ENCODE measurements around the gene MARCOL. TPM values are rescaled to one million over a fixed set of nuclear protein-coding genes. Genes with fewer than 3 reads are reported as not detected.

Gene MARCOL
- total RNA-seq, 1 donor from 2014 or later: not detected

GRCh38 chr5:148230240-148230639, 8.1 kb upstream of the MARCOL start:
- H3K9me3 Mint-ChIP-seq: peaks cover 2% of the 10 kb centered on the region
- H3K4me1 Mint-ChIP-seq: no peaks in the 10 kb centered on the region
- H3K27me3 Mint-ChIP-seq (ENCODE audit: low read depth): peaks cover 2% of the 10 kb centered on the region
- no peak for DNase-seq (ENCODE audit: low read depth, low spot score)
- TF ChIP-seq CTCF (conservative IDR thresholded peaks at IDR 0.05): no peak
- no peak overlapping the region for H3K4me3 Mint-ChIP-seq
- H3K36me3 Mint-ChIP-seq (ENCODE audit: low read depth): peaks cover 3% of the 10 kb centered on the region
- H3K27ac Mint-ChIP-seq (ENCODE audit: unreplicated experiment): no peak overlapping the region

- no peaks in the 10 kb centered on the region for H3K36me3 Mint-ChIP-seq (ENCODE audit: low read depth)
- TF ChIP-seq CTCF (conservative IDR thresholded peaks at IDR 0.05): no peak
- H3K27me3 Mint-ChIP-seq (ENCODE audit: low read depth): peaks cover 24% of the 10 kb centered on the region
- H3K4me3 Mint-ChIP-seq: no peak overlapping the region
- H3K4me1 Mint-ChIP-seq: no peaks in the 10 kb centered on the region
- H3K27ac Mint-ChIP-seq (ENCODE audit: unreplicated experiment): no peak overlapping the region
- H3K9me3 Mint-ChIP-seq: no peaks in the 10 kb centered on the region
- no peak for DNase-seq (ENCODE audit: low read depth, low spot score)
Observed at GRCh38 chr5:148237785-148238417, 424 bp upstream of the MARCOL start.

- H3K4me1 Mint-ChIP-seq: no peaks in the 10 kb centered on the region
- H3K27me3 Mint-ChIP-seq (ENCODE audit: low read depth): peaks cover 42% of the 10 kb centered on the region
- no peak for DNase-seq (ENCODE audit: low read depth, low spot score)
- no peaks in the 10 kb centered on the region for H3K36me3 Mint-ChIP-seq (ENCODE audit: low read depth)
- no peak overlapping the region for H3K27ac Mint-ChIP-seq (ENCODE audit: unreplicated experiment)
- peaks cover 4% of the 10 kb centered on the region for H3K9me3 Mint-ChIP-seq
- no peak overlapping the region for H3K4me3 Mint-ChIP-seq
- no peak for TF ChIP-seq CTCF (conservative IDR thresholded peaks at IDR 0.05)
Observed at GRCh38 chr5:148248894-148249293, 10.6 kb downstream of the MARCOL start.

GRCh38 chr5:148255456-148255855, 17.1 kb downstream of the MARCOL start:
- TF ChIP-seq CTCF (conservative IDR thresholded peaks at IDR 0.05): no peak
- H3K9me3 Mint-ChIP-seq: peaks cover 15% of the 10 kb centered on the region
- no peak overlapping the region for H3K4me3 Mint-ChIP-seq
- no peak for DNase-seq (ENCODE audit: low read depth, low spot score)
- H3K4me1 Mint-ChIP-seq: no peaks in the 10 kb centered on the region
- peaks cover 14% of the 10 kb centered on the region for H3K36me3 Mint-ChIP-seq (ENCODE audit: low read depth)
- no peaks in the 10 kb centered on the region for H3K27me3 Mint-ChIP-seq (ENCODE audit: low read depth)
- H3K27ac Mint-ChIP-seq (ENCODE audit: unreplicated experiment): no peak overlapping the region

- H3K4me3 Mint-ChIP-seq: no peak overlapping the region
- H3K27me3 Mint-ChIP-seq (ENCODE audit: low read depth): no peaks in the 10 kb centered on the region
- DNase-seq (ENCODE audit: low read depth, low spot score): no peak
- peaks cover 15% of the 10 kb centered on the region for H3K9me3 Mint-ChIP-seq
- no peak for TF ChIP-seq CTCF (conservative IDR thresholded peaks at IDR 0.05)
- H3K4me1 Mint-ChIP-seq: no peaks in the 10 kb centered on the region
- no peak overlapping the region for H3K27ac Mint-ChIP-seq (ENCODE audit: unreplicated experiment)
- H3K36me3 Mint-ChIP-seq (ENCODE audit: low read depth): peaks cover 14% of the 10 kb centered on the region
Observed at GRCh38 chr5:148259288-148259687, 21.0 kb downstream of the MARCOL start.

Measured in neural crest cell (in vitro differentiated cells).